ENCODE measurements around the gene ATF7IP2.
A peak's percentile ranks its signal among the peaks of the same experiment; 100 is the strongest.
"Not testable (repeated sequence)": the region's sequence is repeated elsewhere in the genome, so short reads cannot be mapped to it uniquely, and the experiment has no call there.

ATF7IP2 gene, protein sequence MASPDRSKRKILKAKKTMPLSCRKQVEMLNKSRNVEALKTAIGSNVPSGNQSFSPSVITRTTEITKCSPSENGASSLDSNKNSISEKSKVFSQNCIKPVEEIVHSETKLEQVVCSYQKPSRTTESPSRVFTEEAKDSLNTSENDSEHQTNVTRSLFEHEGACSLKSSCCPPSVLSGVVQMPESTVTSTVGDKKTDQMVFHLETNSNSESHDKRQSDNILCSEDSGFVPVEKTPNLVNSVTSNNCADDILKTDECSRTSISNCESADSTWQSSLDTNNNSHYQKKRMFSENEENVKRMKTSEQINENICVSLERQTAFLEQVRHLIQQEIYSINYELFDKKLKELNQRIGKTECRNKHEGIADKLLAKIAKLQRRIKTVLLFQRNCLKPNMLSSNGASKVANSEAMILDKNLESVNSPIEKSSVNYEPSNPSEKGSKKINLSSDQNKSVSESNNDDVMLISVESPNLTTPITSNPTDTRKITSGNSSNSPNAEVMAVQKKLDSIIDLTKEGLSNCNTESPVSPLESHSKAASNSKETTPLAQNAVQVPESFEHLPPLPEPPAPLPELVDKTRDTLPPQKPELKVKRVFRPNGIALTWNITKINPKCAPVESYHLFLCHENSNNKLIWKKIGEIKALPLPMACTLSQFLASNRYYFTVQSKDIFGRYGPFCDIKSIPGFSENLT

GRCh38 chr16:10385725-10386516 is at the start of gene ATF7IP2:
Gene ATF7IP2, plus strand, starts transcription at chr16:10386061. Its CDS starts 44,560 bp downstream, at chr16:10430621.
- DNase-seq (ENCODE audit: low read depth): peak; percentile 65

DNA sequence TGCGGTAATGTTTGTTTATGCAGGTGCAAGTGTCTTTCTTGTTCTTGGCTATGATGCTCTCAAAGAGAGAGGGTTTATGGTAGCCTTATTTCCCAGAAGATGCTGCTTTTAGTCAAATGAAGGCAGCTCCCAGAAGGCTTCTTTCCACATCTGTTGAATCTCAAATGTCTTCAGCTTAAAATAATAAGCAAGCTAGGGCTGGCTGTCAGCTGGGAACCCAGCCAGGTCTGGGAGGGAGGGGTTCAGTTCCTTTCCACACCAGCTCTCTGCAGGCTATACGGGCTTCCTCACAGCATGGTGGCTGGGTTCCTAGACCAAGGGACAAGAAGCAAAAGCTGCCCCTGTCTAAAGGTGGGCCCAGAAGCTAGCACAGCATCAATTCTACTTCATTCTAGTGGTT is 47.4 kb upstream of the ATF7IP2 start:
- DNase-seq (ENCODE audit: low read depth): no peak

DNA sequence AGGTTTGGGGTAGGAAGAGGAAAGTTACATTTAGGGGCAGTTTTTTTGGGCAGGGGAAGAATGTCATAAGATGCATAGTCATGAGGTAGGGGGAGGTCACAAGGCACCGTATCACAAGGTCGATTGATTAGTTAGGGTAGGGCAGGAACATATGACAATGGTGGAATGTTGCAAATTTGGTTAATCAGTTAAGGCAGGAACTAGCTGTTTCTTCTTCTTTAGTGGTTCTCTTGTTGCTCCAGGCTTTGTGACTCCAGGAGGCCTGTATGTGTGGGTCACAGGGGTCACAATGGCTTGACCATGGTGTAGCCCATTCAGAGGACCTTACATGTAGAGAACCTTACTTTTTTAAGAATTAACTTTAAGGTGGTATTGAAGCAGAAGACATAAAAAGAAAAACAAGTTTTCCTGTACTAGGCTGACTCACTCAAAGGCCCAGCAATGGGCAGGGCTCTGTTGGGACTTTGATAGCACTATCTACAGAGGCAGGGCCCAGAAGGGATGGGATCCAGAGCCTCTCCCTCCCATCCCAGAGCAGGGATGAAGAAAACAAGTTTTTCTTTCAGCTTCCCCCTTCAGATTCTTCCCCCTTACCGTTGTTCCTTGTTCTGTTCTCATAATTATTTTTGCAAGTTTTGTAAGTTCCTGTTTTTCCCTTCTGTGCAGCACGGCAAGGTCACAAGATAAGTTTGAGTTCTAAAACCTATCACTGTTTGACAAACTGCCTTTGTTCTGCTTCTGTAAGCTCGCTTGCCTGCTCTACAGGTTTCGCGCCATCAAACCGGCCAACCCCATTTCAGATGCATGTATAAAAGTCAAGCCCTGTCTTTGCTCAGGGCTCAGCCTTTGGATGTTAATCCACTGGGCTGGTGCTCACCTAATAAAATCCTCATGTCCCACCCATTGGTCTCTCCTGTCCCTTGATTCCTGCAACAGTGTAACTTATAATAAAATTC is 45.8 kb upstream of the ATF7IP2 start:
- no peak for DNase-seq (ENCODE audit: low read depth)

GRCh38 chr16:10343124-10343760 is 42.6 kb upstream of the ATF7IP2 start:
- no peak for DNase-seq (ENCODE audit: low read depth)

DNA sequence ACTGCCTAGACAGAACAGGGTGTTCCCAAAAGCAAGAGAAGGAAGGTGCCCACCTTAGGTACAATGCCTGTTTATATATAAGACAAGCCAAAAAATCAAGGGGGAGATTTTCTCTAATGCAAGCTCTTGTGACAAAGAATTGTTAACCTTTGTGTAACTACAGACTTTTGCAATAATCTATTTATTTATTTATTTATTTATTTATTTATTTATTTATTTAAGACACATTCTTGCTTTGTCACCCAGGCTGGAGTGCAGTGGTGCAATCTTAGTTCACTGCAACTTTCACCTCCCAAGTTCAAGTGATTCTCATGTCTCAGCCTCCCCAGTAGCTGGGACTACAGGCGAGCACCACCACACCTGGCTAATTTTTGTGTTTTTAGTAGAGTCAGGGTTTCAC is 41.2 kb upstream of the ATF7IP2 start:
- DNase-seq (ENCODE audit: low read depth): not testable (repeated sequence)

- no peak for DNase-seq (ENCODE audit: low read depth)
Observed at GRCh38 chr16:10345629-10346028, 40.2 kb upstream of the ATF7IP2 start.

DNA sequence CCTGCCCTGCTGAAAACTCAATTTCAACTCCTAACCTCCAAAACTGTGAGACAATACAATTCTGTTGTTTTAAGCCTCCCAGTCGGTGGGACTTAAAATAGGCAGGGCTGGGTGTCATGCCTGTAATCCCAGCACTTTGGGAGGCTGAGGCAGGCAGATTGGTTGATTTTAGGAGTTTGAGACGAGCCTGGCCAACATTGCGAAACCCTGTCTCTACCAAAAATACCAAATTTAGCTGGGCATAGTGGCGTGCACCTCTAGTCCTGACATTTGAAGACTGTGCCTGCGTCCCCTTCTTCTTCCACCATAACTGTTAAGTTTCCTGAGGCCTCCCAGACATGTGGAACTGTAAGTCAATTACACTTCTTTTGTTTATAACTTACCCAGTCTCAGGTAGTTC is 36.0 kb upstream of the ATF7IP2 start:
- DNase-seq (ENCODE audit: low read depth): no peak

DNA sequence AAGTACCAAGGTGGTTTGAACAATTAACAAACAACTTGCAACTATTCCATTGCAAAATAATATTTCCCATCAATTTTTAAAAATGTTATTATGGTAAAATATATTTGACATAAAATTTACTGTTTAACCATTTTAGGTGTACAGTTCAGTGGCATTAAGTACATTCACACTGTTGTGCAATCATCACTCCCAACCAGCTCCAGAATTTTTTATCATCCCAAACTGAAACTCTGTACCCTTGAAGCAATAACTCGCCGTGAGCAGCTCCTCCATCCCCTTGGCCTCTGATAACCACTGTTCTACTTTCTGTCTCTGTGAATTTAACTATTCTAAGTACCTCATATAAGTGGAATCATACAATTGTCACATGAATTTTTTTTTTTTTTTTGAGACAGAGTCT is 33.6 kb upstream of the ATF7IP2 start:
- no peak for DNase-seq (ENCODE audit: low read depth)

- DNase-seq (ENCODE audit: low read depth): no peak
Observed at GRCh38 chr16:10355589-10355988, 30.3 kb upstream of the ATF7IP2 start.

- DNase-seq (ENCODE audit: low read depth): no peak
Observed at GRCh38 chr16:10356870-10357842, 28.7 kb upstream of the ATF7IP2 start.

DNA sequence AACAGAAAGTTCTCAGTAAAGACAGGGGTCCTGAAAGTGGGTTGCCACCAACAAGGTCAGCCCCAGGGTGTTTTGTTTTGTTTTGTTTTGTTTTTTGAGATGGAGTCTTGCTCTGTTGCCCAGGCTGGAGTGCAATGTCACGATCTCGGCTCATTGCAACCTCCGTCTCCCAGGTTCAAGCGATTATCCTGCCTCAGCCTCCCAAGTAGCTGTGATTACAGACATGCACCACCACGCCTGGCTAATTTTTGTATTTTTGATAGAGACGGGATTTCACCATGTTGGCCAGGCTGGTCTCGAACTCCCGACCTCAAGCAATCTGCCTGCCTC is 24.1 kb upstream of the ATF7IP2 start:
- DNase-seq (ENCODE audit: low read depth): not testable (repeated sequence)

DNA sequence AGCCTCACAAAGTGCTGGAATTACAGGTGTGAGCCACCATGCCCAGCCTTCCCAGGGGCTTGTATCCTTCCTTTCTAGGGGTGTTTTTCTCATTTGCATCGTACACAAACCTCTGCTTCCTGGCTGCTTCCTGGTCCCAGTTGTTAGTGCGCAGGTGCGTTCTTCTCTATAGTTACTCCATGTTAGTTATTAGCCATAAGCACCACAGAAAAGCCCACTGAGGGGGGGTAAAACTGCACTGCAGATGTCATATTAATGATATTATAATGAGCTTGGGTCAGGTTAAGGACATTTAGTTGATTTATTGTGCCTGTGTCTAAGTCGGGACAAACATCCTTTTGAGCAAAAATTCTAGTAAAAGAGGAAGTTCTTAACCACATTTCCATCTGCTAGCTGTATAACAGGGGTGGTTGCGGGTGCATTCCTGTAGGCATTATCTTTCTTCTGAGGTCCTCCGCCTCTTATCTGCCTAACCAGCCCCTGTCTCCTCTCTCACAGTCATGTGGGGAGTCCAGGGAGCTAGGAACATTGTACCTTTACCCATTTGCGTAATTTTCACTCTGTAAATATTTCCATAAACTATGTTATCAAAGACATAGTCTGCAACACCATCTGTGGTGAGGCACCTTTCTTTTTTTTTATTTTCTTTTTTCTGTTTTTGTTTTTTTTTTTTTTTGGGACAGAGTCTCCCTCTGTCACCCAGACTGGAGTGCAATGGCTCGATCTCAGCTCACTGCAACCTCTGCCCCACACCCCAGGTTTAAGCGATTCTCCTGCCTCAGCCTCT is 23.6 kb upstream of the ATF7IP2 start:
- no peak for DNase-seq (ENCODE audit: low read depth)

DNA sequence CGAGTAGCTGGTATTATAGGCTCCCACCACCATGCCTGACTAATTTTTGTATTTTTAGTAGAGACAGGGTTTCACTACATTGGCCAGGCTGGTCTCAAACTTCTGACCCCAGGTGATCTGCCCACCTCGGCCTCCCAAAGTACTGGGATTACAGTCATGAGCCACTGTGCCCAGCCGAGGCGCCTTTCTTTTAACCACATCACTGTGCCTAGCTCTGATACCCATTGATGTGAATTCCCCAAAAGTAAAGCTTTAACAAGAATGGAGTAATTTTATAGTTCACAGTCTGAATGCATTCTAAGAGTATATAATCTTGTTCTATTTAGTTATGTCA is 23.0 kb upstream of the ATF7IP2 start:
- DNase-seq (ENCODE audit: low read depth): not testable (repeated sequence)

DNA sequence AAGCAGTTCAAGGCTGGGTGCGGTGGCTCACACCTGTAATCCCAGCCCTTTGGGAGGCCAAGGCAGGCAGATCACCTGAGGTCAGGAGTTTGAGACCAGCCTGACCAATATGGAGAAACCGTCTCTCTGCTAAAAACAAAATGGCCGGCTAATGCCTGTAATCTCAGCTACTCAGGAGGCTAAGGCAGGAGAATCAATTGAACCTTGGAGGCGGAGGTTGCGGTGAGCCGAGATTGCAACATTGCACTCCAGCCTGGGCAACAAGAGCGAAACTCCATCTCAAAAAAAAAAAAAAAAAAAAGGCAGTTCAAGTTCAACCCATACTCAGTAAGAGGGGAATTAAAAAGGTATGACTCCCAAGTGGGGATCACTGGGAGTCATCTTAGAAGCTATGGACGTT is 19.2 kb upstream of the ATF7IP2 start:
- DNase-seq (ENCODE audit: low read depth): not testable (repeated sequence)

GRCh38 chr16:10367616-10368188 is 18.2 kb upstream of the ATF7IP2 start:
- DNase-seq (ENCODE audit: low read depth): no peak

DNA sequence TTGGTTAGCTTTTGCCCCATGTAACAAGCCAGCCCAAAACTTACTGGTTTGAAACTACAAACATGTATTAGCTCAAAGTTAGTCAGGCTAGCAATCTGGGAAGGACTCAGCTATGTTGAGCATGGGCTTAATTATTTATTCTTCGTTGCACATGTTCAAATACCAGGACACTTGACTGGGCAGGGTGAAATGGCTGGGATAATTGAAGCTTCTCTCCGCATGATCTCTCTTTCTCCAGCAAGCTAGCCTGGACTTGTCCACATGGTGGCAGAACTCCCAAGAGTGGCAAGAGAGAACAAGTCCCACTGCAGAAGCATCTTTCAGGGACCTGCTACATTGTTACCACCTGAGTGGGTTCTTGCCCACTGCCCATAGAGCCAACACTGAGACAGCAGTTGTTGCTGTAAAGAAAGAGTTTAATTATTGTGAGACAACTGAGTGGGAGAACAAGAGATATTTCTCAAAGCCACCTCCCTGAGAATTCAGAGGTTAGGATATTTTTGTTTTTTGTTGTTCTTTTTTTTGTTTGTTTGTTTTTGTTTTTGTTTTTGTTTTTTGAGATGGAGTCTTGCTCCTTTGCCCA is 16.8 kb upstream of the ATF7IP2 start:
- DNase-seq (ENCODE audit: low read depth): no peak

DNA sequence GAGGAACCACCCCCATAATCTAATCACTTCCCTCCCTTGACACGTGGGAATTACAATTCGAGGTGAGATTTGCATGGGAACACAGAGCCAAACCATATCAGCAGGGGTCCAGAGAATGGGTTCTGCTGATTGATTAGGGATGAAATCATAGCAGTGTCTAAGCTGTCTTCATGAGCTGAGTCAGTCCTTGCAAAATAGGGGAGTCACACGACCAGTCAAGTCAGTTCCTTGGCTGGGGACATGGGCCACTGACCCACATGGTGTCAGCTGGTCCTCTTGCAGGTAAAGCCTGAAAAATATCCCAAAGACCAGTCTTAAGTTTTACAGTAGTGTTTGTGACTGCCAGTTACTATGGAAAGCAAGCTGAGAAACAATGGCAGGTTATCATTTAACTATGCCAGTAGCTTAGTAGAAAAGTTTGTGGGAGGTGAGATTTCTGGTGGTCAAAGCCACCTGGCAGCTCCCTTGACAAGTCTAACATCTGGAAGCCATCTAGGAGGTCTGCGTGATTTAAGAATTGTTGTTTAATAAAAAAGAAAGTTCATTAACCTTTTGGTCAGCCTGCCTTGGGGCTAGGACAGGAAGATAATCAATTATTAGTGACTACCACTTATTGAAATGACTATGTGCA is 15.7 kb upstream of the ATF7IP2 start:
- no peak for DNase-seq (ENCODE audit: low read depth)

GRCh38 chr16:10371592-10371991 is 14.3 kb upstream of the ATF7IP2 start:
- no peak for DNase-seq (ENCODE audit: low read depth)

Measured in stimulated activated CD8-positive, alpha-beta memory T cell treated with anti-CD3 and anti-CD28 coated beads, Interleukin-15, amount 100 ng/mL, for 24 hours (primary cell).